HG03196 (cell line): ENCODE results near the gene TEKT5.
"Not testable (repeated sequence)": the region's sequence is repeated elsewhere in the genome, so short reads cannot be mapped to it uniquely, and the experiment has no call there.

Experiments
- ATAC-seq: cut with Tn5 transposase; IDR thresholded peaks from one replicate; pipeline ENCODE4 v1.9.1; 2021; ENCODE audit not compliant: unreplicated experiment

TEKT5 gene

DNA sequence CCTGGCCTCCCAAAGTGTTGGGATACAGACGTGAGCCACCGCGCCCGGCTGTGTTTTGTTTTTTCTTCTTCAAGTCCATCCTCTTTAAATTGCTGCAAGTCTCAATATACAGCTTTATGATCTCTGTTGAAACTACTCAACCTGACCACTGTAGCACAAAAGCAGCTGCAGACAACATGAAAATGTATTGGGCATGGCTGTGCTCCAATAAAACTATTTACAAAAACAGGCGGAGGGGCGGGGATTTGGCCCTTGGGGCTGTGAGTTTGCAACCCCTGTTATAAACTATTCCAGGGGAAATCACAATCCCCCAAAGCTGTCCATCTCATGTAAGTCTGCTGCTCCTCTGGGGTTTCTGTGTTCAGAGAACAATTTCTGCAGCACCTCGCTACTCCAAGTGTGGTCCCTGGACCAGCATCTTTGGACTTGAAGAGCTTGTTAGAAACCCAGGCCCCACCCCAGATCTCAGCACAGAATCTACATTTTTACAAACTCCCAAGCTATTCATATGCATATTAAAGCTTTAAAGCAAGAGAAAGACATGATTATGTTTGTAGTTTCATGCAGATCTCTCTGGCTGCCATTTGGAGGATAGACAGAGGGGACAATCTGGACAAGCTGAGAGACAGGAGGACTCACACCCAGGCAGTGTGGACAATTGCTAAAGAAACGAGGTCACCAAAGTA is 33.6 kb downstream of the TEKT5 start:
- no peak for ATAC-seq

DNA sequence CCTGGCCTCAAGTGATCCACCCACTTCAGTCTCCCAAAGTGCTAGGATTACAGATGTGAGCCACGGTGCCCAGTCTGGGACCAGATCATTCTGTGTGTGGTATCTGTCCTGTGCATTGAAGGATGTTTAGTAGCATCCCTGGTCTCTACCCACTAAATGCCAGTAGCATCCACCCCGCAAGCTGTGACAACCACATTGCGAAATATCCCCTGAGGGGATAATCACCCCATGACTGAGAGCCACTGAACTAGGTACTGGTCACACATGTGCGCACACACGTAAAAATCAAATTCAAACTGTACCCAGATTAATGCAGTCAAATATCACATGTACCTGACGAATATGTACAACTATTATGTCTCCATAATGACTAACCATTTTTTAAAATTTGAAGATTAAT is 35.8 kb downstream of the TEKT5 start:
- ATAC-seq: no peak

DNA sequence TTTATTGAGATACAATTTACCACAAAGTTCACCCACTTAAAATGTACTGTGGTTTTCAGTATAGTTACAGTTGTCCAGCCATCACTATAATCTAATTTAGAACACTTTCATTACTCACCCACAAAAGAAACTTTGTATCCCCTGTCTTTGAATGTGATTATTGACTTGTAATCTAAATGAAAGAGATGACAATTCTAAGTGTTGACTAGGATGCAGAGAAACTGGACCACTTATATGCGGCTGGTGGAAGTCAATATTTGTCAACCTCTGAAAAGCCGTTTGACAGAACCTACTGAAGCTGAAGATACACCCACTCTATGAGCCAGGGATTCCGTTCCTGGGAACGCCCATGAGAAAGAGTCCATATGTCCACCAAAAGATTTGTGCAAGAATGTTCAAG is 36.8 kb downstream of the TEKT5 start:
- ATAC-seq: no peak

DNA sequence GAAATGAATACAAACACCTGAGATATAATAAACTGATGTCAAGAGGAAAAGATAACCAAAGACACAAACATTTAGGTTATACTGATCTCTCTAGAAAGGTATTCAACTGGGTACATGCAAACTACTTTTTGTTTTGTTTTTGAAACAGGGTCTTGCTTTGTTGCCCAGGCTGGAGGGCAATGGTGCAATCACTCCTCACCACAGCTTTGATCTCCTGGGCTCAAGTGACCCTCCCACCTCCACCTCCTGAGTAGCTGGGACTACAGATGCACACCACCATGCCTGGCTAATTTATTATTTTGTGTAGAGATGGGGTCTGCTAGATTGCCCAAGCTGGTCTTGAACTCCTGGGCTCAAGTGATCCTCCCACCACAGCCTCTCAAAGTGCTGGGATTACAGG is 38.1 kb downstream of the TEKT5 start:
- no peak for ATAC-seq

DNA sequence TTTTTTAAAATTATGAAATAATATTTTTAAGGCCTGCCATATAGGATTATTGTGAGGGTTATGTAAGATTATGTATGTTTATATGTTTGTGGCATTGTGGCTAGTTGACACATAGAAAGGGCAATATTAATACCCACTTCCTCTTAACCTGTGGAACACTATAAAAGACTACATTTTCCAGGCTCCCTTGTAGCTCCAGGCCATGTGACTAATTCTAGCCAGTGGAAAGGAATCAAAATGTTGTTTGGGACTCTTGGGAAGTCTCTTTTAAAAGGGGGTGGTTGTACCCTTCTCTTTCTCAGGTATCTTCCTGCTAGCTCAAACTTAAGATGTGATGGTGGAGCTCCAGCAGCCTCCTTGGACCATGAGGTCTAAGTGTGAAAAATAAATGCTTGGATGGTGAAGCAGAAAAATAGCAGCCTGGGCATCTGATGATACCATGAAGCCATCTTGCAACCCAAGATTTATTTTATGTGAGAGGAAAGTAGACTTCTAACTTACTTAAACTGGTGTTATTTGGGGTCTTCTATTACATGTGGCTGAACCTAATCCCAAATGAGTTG is 39.2 kb downstream of the TEKT5 start:
- ATAC-seq: no peak

DNA sequence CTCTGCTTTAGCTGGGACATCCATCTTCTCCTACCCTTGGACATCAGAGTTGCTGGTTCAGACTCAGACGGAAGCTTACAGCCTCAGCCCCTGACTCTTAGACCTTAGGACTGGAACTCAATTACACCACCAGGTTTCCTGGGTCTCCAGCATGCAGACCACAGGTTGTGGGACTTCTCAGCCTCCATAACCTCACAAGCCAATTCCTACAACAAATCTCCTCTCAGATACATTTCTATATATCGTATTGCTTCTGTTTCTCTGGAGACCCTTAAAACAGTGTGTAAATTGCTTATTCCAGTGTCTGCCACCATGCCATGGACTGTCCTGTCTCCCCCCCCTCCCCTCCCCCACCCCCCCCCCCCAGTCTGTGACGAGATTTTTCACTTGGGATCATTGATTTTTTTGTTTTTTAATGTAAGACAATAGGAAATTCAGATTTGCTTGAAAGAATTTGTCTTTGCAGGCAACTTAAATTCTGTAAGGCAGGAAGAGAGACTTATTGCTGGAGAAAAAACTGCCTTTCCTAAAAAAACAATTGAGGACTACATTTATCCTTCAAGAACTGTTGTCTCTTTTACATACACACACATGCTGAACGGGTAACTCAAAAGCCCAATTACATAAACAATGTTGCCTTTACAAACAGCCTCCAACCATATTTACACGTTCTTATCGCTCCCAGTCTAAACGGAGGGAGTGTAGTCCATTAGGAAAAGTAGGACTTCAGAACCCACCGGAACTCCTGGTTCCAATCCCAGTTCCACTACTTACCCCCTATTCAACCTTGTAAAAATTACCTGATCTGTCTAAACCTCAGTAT is 39.9 kb downstream of the TEKT5 start:
- no peak for ATAC-seq

DNA sequence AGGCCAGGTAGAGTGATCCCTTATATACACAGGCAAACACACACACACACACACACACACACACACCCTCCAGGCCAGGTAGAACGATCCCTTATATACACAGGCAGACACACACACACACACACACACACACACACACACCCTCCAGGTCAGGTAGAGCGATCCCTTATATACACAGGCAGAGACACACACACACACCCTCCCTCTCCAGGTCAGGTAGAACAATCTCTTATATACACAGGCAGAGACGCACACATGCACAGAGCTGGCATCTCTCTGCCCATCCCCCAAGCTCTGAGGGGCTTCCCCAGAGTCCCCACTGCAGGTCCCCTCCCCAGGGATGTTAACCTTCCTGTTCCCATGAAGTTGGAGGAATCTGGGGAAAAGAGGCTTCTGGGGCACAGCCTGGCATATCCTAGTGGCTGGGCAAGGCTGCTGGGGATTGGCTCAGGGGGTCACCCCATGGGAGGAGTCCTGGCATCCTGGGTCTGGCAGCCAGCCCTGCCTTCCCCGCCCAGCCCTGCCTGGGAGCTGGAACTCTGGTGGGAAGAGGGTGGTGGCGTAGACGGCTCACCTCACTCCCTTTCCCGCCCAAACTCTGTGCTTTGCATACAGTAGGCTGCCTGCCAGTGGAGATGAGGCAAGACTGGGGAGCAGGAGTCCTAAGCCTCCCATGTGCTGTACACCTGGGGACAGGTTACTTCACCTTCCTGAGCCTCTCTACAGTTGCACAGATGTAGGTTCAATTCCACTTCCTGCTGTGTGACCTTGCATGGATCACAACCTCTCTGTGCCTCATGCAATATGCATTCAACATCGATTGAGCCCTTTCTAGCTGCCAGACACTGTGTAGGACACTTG is 41.8 kb downstream of the TEKT5 start:
- ATAC-seq: no peak

DNA sequence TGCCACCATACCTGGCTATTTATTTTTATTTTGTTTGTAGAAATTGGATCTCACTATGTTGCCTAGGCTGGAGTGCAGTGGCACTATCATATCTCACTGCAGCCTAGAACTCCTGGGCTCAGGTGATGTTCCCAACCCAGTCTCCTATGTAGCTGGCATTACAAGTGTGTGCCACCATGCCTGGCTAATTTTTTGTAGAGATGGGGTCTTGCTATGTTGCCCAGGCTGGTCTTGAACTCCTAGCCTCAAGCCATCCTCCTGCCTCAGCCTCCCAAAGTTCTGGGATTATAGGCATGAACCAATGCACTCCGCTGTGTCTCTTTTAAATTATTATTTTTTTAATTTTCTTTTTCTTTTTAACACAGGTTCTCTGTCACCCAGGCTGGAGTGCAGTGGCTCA is 45.6 kb downstream of the TEKT5 start:
- not testable (repeated sequence) for ATAC-seq

DNA sequence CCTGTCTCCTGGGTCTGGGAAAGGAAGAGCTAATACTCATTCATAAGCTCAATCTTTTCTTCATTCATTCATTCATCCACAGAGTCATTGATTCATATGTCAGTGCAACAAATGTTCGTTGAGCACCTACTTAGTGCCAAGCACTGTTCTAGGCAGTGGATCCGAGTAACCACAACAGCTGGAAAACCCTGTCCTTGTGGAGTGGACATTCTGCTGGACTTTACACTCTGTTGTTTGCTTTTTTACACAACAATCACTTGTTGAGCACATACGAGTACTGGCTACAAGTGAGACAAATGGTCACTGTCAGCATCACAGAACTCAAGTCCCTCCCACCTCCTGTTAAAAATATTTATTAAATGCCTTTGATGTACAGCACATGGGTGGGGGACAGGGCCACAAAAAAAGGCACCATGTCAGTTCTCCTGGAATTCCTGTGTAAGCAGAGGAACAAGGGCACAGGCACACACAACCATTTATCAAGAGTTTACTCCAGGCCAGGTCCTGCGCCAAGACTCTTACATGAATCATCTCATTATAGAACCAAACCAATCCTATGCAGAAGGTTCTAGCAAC is 46.9 kb downstream of the TEKT5 start:
- ATAC-seq: no peak

DNA sequence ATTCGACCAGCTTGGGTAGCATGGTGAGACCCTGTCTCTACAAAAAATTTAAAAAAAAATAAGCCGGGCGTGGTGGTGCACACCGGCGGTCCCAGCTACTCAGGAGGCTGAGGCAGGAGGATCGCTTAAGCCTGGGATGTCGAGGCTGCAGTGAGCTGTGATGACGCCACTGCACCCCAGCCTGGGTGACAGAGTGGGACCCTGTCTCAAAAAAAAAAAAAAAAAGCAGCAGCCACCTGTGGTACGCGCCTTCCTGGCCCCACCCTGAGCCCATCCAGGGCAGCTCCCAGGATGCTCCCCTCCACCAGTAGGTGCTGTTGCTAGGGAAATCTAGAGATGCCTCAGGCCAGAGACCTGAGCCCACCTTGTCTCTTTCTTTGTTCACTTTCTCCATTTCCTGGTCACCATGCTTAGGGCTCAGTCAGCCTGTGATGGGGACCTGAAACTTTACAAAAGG is 47.4 kb downstream of the TEKT5 start:
- ATAC-seq: no peak

DNA sequence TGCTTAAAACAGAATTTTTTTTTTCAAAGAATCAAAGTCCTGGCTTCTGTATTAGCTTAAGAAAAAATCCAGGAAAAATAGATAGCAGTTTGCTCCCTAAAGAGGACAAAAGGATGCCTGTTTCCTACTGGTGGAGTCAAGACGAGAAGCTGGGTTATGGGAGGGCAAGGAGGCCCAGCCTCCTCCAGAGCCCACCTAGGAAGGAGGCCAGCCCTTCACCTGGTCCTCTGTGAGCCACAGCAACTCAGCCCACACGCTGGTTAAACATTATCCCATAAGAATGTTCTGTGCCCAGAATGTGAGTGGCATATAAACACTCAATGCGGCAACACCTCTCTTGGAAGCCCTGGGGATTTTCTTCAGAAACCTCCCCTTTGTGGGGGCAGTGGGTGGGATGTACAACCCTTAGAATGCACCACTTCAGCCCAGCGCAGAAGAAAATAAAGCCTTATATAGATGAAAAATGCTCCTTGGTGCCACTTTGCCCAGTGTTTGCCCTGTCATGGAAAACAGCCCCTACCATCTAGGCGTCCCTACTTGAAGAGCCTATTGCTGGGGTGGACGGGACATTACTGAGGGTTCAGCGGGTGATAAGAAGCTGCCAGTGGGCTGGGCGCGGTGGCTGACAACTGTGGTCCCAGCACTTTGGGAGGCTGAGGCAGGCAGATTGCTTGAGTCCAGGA is 48.0 kb downstream of the TEKT5 start:
- no peak for ATAC-seq

DNA sequence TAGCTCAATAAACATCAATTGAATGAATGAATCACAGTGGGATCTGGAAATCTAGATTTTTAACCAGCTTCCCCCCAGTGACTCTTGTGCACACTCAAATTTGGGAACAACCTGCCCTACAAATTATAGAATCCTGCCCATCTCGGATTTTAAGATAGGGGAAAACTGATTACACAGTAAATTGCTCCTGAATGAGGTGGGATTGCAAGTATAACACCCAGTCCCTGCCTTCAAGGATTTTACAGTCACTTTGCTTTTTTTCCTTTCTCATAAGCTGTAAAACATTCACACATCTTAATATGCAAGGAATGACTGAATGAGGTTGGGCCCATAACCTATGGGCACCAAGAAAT is 48.5 kb downstream of the TEKT5 start:
- ATAC-seq: no peak

DNA sequence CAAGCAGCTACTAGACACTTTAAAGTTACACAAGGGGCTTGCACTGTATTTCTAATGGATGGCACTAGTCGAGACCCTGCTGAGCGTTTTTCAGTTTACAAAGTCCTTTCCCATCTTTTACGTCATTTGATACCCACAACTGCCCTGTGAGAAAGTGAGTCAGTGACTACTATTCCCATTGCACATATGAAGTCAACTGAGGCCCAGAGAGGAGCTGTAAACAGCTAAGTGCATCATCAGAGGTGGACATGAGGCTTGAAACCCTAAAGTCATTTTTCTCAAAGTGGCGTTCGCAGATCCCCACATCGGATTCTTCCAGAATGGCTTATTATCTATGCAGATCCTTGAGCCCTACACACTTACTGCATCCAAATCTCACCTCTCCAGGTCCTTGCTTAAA is 50.6 kb downstream of the TEKT5 start:
- no peak for ATAC-seq

DNA sequence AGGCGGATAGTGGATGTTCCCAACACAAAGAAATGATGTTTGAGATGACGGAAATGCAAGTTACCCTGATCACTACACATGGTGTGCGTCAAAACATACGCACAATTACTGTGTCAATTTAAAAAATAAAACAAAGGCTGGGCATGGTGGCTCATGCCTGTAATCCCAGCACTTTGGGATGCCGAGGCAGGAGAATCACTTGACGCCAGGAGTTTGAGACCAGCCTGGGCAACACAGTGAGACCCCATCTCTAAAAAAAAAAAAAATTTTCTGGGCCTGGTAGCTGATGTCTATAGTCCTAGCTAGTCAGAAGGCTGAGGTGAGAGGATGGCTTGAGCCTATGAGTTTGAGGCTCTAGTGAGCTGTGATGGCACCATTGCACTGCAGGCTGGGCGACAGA is 51.8 kb downstream of the TEKT5 start:
- no peak for ATAC-seq

DNA sequence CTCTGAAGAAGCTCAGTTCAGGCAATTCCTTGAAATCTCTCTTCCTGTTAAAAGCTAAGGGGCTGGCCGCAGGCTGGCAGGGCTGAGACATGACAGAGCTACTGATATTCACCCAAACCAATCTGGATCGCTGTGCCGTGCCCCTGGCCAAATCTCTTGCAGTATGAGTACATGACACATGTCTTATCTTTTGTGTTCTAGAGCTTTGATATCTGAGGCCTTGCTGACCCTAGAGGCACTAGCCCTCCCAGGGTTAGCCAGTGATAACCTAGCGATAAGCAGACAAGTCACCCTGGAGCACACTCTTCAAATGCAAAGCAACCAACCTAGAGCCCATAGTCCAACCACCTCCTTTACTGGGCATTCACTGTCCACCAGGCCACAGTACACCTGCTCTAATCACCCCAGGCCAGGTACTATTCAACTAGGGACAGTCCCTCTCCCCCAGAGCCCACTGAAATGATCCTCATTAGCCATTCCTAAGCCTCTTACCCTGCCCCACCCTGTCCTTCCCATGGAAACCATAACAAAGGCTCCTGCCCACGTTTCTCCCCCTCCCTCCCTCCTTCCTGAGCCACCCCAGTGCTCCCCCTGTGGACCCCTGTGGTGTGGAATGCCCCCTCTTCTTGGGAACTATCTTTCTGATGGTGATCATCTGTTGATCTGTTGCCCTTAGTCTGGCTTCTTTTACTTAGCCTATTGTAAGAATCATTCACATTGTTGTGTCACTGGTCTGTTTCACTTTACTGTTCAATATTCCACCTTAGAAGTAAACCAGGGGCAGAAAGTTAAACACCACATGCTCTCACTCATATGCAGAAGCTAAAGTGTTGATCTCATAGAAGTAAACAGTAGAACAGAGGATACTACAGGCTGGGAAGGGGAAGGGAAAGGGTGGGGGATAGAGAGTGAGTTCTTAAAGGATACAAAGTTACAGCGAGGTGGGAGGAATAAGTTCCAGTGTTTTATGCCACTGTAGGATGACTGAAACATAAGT is 52.5 kb downstream of the TEKT5 start:
- no peak for ATAC-seq

DNA sequence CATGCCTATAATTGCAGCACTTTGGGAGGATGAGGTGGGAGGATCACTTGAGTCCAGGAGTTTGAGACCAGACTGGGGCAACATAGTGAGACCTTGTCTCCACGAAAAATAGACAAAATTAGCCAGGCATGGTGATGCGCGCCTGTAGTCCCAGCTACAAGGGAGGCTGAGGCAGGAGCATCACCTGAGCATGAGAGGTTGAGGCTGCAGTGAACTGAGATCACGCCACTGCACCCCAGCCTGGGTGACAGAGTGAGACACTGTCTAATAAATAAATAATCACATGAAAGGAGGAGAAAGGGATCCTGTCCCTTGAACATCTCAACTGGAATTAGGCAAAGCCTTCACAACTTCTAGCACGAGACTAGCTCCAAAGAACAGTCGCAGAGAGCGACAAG is 53.2 kb downstream of the TEKT5 start:
- ATAC-seq: no peak

DNA sequence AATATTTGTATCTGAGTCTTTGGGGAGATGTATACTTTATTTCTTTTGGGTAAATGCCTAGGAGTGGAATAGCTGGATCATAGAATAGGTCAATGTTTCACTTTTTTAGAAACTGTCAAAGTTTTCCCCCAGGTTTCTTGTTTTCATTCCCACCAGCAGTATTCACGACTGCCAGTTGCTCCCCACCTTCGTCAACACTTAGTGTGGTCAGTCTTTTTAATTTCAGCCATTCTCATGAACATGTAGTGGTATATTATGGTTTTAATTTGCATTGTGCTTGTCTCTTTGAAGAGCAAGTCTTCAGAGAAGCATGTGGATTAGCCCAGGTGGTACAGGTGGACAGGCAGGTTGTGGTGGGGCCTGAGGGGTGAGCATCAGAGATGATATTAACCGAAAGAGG is 53.8 kb downstream of the TEKT5 start:
- no peak for ATAC-seq

DNA sequence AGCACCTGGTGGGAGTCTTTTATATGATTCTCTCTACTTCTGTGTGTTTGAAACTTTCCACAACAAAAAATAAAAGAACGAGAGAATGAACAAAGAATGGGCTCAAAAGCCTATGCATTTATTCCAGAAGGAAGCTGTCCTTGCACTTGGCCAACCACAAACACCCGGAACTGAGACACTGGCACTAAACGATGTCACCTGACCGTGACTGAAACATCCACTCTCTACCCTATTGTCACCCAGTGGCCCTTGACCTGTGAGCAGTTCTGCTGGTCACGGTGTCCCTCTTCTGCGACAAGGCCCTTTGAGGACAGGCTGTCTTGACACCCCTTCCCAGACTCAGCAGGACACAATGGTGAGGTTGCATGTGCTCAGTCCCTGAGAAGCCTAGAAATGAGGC is 56.6 kb downstream of the TEKT5 start:
- no peak for ATAC-seq

DNA sequence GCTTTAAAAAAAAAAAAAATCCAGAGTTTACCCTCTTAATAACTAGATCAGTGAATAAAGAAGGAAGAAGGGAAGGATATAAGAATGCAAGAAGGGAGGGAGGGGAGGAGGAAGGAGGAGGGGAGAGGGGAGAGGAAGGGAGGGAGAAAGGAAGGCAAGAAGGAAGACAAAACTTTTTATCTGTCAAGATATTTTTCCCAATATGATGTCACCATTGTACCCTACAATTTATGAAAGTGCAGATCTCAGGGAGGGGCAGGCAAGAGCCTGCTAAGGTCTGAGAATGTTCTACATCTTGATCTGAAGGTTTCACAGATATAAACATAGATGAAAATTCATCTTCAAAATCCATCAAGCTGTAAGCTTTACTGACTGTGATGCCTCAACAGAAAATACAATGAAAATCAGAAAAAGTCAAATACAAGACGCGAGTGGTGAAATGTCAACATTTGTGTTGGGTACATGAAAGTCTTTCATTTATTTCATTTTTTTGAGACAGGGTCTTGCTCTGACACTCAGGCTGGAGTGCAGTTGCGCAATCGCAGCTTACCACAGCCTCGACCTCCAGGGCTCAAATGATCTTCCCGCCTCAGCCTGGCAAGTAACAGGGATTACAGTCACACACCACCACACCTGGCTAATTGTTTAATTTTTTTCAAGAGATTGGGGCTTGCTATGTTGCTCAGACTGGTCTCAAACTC is 57.2 kb downstream of the TEKT5 start:
- ATAC-seq: no peak
